Neuronal stem cell (in vitro differentiated cells): Measurements from ENCODE around the gene CHD5.

Experiments
- DNase-seq: peaks from one replicate; pipeline ENCODE4 v3.0.0-alpha.2; 2013; ENCODE audit warnings: low spot score
- H2AFZ ChIP-seq: one replicate; pipeline ENCODE4 v1.6.1; 2013; ENCODE audit warnings: mild to moderate bottlenecking, low read length, inconsistent platforms
- H2AK5ac ChIP-seq: 2 replicates; pipeline ENCODE4 v1.6.1; 2013; ENCODE audit warnings: low read depth, mild to moderate bottlenecking, inconsistent platforms, low read length, moderate library complexity, mixed read lengths
- H2BK120ac ChIP-seq: 2 replicates; pipeline ENCODE4 v1.6.1; 2013; ENCODE audit warnings: low read depth, mild to moderate bottlenecking, inconsistent platforms, low read length, moderate library complexity, mixed read lengths
- H2BK12ac ChIP-seq: one replicate; pipeline ENCODE4 v1.6.1; 2013; ENCODE audit warnings: low read length, inconsistent platforms
- H2BK15ac ChIP-seq: 2 replicates; pipeline ENCODE4 v1.6.1; 2013; ENCODE audit warnings: mild to moderate bottlenecking, low read length, inconsistent platforms, mixed read lengths
- H2BK5ac ChIP-seq: one replicate; pipeline ENCODE4 v1.6.1; 2013; ENCODE audit warnings: inconsistent platforms, mild to moderate bottlenecking, low read length, moderate library complexity
- H3K14ac ChIP-seq: one replicate; pipeline ENCODE4 v1.6.1; 2013; ENCODE audit warnings: low read length, inconsistent platforms
- H3K18ac ChIP-seq: 2 replicates; pipeline ENCODE4 v1.6.1; 2013; ENCODE audit warnings: low read length, inconsistent platforms
- H3K23ac ChIP-seq: 2 replicates; pipeline ENCODE4 v1.6.1; 2013; ENCODE audit warnings: low read depth, mild to moderate bottlenecking, mixed read lengths, low read length, inconsistent platforms; ENCODE audit not compliant: poor library complexity
- H3K27ac ChIP-seq: replicated peaks from 3 replicates; pipeline ENCODE4 v1.5.1; 2013; ENCODE audit warnings: low read length, inconsistent platforms
- H3K27me3 ChIP-seq, 3 experiments: 2 replicates each; pipeline ENCODE4 v1.6.1; 2013; ENCODE audit warnings: low read length in 3 of 3, mild to moderate bottlenecking in 2 of 3, inconsistent platforms in 1 of 3, low read depth in 1 of 3, mixed read lengths in 1 of 3, moderate library complexity in 1 of 3; ENCODE audit not compliant: control insufficient read depth in 3 of 3, insufficient read depth in 3 of 3
- H3K36me3 ChIP-seq, 2 donors: replicated peaks in 1 of 2; 2 replicates each; pipeline ENCODE4 v1.6.1; 2013; ENCODE audit warnings: low read length in 2 of 2; ENCODE audit not compliant: control insufficient read depth in 2 of 2, insufficient read depth in 2 of 2
- H3K4ac ChIP-seq: 2 replicates; pipeline ENCODE4 v1.6.1; 2013; ENCODE audit warnings: inconsistent platforms, mild to moderate bottlenecking, low read length, moderate library complexity
- H3K4me1 ChIP-seq, 2 donors: 1 replicate in 1 of 2; 2 replicates in 1 of 2; pipeline ENCODE4 v1.6.1; 2013; ENCODE audit warnings: low read length in 2 of 2, low read depth in 1 of 2; ENCODE audit not compliant: control insufficient read depth in 2 of 2, insufficient read depth in 1 of 2
- H3K4me2 ChIP-seq: one replicate; pipeline ENCODE4 v1.6.1; 2013; ENCODE audit warnings: mild to moderate bottlenecking, low read length, inconsistent platforms; ENCODE audit not compliant: insufficient read depth, poor library complexity, severe bottlenecking
- H3K4me3 ChIP-seq, 2 donors: 2 replicates each; pipeline ENCODE4 v1.5.1; 2013; ENCODE audit warnings: low read length in 2 of 2, mild to moderate bottlenecking in 2 of 2, inconsistent platforms in 1 of 2, moderate library complexity in 1 of 2
- H3K79me1 ChIP-seq: one replicate; pipeline ENCODE4 v1.6.1; 2013; ENCODE audit warnings: low read depth, mild to moderate bottlenecking, inconsistent platforms, low read length, moderate library complexity
- H3K9ac ChIP-seq: one replicate; pipeline ENCODE4 v1.6.1; 2013; ENCODE audit warnings: mild to moderate bottlenecking, low read depth, low read length, inconsistent platforms; ENCODE audit not compliant: poor library complexity
- H3K9me3 ChIP-seq, 2 donors: replicated peaks in 1 of 2; 2 replicates each; pipeline versions ENCODE3 to v1.6.1; 2013; ENCODE audit warnings: low read length in 2 of 2, mild to moderate bottlenecking in 2 of 2, inconsistent platforms in 1 of 2, low read depth in 1 of 2, mixed read lengths in 1 of 2, moderate library complexity in 1 of 2; ENCODE audit not compliant: control insufficient read depth in 2 of 2, insufficient read depth in 1 of 2
- H4K8ac ChIP-seq: one replicate; pipeline ENCODE4 v1.6.1; 2013; ENCODE audit warnings: low read depth, mild to moderate bottlenecking, inconsistent platforms, low read length, moderate library complexity
- H4K91ac ChIP-seq: one replicate; pipeline ENCODE4 v1.6.1; 2013; ENCODE audit warnings: low read length, low read depth, mild to moderate bottlenecking, inconsistent platforms; ENCODE audit not compliant: poor library complexity
- WGBS, 2 donors: extraction: QIAGEN DNeasy Blood & Tissue Kit; methylation state at CpG; one replicate each; pipeline ENCODE4 v1.1.7; 2013; ENCODE audit warnings: missing lambda C conversion rate in 2 of 2, mixed read lengths in 1 of 2; ENCODE audit not compliant: insufficient read length in 2 of 2, insufficient replicate concordance in 1 of 2; ENCODE audit errors: extremely low coverage in 2 of 2; 5-methylcytosine and 5-hydroxymethylcytosine counted together

Gene CHD5

GRCh38 chr1:6057170-6057845 lies 122.8 kb downstream of the CHD5 start:
- no peak overlapping the region for H3K18ac ChIP-seq
- no peak overlapping the region for H3K14ac ChIP-seq
- no peak overlapping the region for H3K27ac ChIP-seq
- no peak overlapping the region for H2BK15ac ChIP-seq
- peaks cover 1% of the 10 kb centered on the region for H3K79me1 ChIP-seq
- no peak for DNase-seq
- H4K91ac ChIP-seq = no peak overlapping the region
- H2BK120ac ChIP-seq = no peak overlapping the region
- H3K4ac ChIP-seq = no peak overlapping the region
- H3K36me3 ChIP-seq = no peaks in the 10 kb centered on the region
- H3K23ac ChIP-seq = peak overlapping the region; percentile 61
- H3K9me3 ChIP-seq = no peaks in the 10 kb centered on the region
- no peak overlapping the region for H2AK5ac ChIP-seq
- peaks cover 7 to 8% of the 10 kb centered on the region in 2 donors for H3K4me1 ChIP-seq
- WGBS, 2 donors = no CpG with 5 or more reads among the region's 9 CpGs
- no peak overlapping the region for H2BK12ac ChIP-seq
- no peak overlapping the region for H3K4me2 ChIP-seq
- no peak overlapping the region for H2AFZ ChIP-seq
- peak overlapping the region; percentile 54 for H3K9ac ChIP-seq
- no peak overlapping the region for H4K8ac ChIP-seq
- H3K27me3 ChIP-seq = peaks cover 0 to 34% (median 1%) of the 10 kb centered on the region in 3 experiments
- no peak overlapping the region for H3K4me3 ChIP-seq
- no peak overlapping the region for H2BK5ac ChIP-seq

GRCh38 chr1:6056572-6056948 lies 123.6 kb downstream of the CHD5 start:
- peak overlapping the region; percentile 8 for H3K23ac ChIP-seq
- peaks cover 1% of the 10 kb centered on the region for H3K79me1 ChIP-seq
- no peak overlapping the region for H3K27ac ChIP-seq
- DNase-seq = no peak
- H3K9ac ChIP-seq = no peak overlapping the region
- no peak overlapping the region for H3K4me3 ChIP-seq
- no peak overlapping the region for H2BK5ac ChIP-seq
- WGBS, 2 donors = no CpG with 5 or more reads among the region's 8 CpGs
- no peaks in the 10 kb centered on the region for H3K9me3 ChIP-seq
- no peaks in the 10 kb centered on the region for H3K36me3 ChIP-seq
- no peak overlapping the region for H3K4me2 ChIP-seq
- no peak overlapping the region for H3K4ac ChIP-seq
- H2AFZ ChIP-seq = no peak overlapping the region
- peak overlapping the region; percentile 66 for H2AK5ac ChIP-seq
- H4K8ac ChIP-seq = no peak overlapping the region
- peaks cover 0 to 34% (median 1%) of the 10 kb centered on the region in 3 experiments for H3K27me3 ChIP-seq
- H2BK12ac ChIP-seq = no peak overlapping the region
- no peak overlapping the region for H2BK15ac ChIP-seq
- H3K14ac ChIP-seq = no peak overlapping the region
- H3K18ac ChIP-seq = no peak overlapping the region
- H3K4me1 ChIP-seq = peaks cover 7 to 8% of the 10 kb centered on the region in 2 donors
- no peak overlapping the region for H4K91ac ChIP-seq
- H2BK120ac ChIP-seq = no peak overlapping the region

- H2AK5ac ChIP-seq = no peak overlapping the region
- no CpG with 5 or more reads among the region's 6 CpGs for WGBS, 2 donors
- no peak overlapping the region for H2AFZ ChIP-seq
- H3K9me3 ChIP-seq = no peaks in the 10 kb centered on the region
- H3K23ac ChIP-seq = no peak overlapping the region
- H3K27ac ChIP-seq = no peak overlapping the region
- H4K8ac ChIP-seq = no peak overlapping the region
- H3K36me3 ChIP-seq = no peaks in the 10 kb centered on the region
- no peak overlapping the region for H3K14ac ChIP-seq
- H2BK15ac ChIP-seq = no peak overlapping the region
- DNase-seq = no peak
- no peak overlapping the region for H2BK120ac ChIP-seq
- no peak overlapping the region for H3K4me3 ChIP-seq
- no peak overlapping the region for H3K9ac ChIP-seq
- H2BK12ac ChIP-seq = no peak overlapping the region
- no peak overlapping the region for H2BK5ac ChIP-seq
- H3K4me1 ChIP-seq = peaks cover 6 to 7% of the 10 kb centered on the region in 2 donors
- no peak overlapping the region for H3K18ac ChIP-seq
- H3K4me2 ChIP-seq = no peak overlapping the region
- no peak overlapping the region for H3K4ac ChIP-seq
- H4K91ac ChIP-seq = no peak overlapping the region
- H3K79me1 ChIP-seq = peaks cover 1% of the 10 kb centered on the region
- H3K27me3 ChIP-seq = peaks cover 0 to 32% (median 1%) of the 10 kb centered on the region in 3 experiments
These were observed 125.5 kb downstream of the CHD5 start for GRCh38 chr1:6054596-6054995.

GRCh38 chr1:6053206-6053546 lies 126.9 kb downstream of the CHD5 start:
- no peaks in the 10 kb centered on the region for H3K9me3 ChIP-seq
- peak overlapping the region; percentile 61 for H3K18ac ChIP-seq
- no peak overlapping the region for H3K4ac ChIP-seq
- no peak overlapping the region for H3K9ac ChIP-seq
- no peak overlapping the region for H3K4me2 ChIP-seq
- no peak overlapping the region for H3K14ac ChIP-seq
- no peak overlapping the region for H3K23ac ChIP-seq
- peaks cover 6 to 7% of the 10 kb centered on the region in 2 donors for H3K4me1 ChIP-seq
- no peak overlapping the region for H2BK5ac ChIP-seq
- H4K8ac ChIP-seq = no peak overlapping the region
- no peak overlapping the region for H3K27ac ChIP-seq
- no peak overlapping the region for H2AFZ ChIP-seq
- H3K36me3 ChIP-seq = no peaks in the 10 kb centered on the region
- H3K4me3 ChIP-seq = no peak overlapping the region
- no peak for DNase-seq
- H4K91ac ChIP-seq = no peak overlapping the region
- H2BK15ac ChIP-seq = no peak overlapping the region
- H2BK12ac ChIP-seq = no peak overlapping the region
- no peak overlapping the region for H2AK5ac ChIP-seq
- no peak overlapping the region for H2BK120ac ChIP-seq
- H3K79me1 ChIP-seq = peaks cover 1% of the 10 kb centered on the region
- no CpG with 5 or more reads among the region's 8 CpGs for WGBS, 2 donors
- peaks cover 0 to 23% (median 1%) of the 10 kb centered on the region in 3 experiments for H3K27me3 ChIP-seq
